Inferior parietal cortex (tissue), 1 donor: ENCODE results near the gene SGO2.

ENCODE experiments used
- DNase-seq: peaks from one replicate; pipeline ENCODE4 v3.0.0-alpha.2; 2016; ENCODE audit errors: extremely low spot score

The SGO2 gene

GRCh38 chr2:200525882-200526651 is at the start of gene SGO2:
SGO2 (plus strand) TSS chr2:200526207; CDS start chr2:200532976, 6,769 bp downstream.
- DNase-seq: peak; percentile 95

DNA sequence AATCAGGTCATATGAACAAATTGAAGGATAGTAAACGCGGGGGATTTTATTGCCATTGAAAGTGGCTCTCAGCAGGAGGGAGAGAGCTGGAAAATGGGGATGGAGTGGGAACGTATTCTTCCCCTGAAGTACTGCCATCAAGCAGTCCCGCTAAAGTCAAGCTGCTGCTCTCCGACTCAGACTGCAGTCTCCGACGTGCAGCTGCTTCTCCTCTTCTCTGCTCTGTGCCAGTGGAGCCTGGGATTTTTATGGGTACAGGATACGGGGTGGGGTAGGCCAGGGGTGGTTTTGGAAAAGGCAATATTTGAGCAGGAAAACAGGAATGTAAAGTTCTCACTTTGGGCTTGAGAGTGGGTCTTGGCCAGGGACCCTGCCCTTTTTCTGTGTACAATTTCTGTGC is 49.2 kb upstream of the SGO2 start:
- no peak for DNase-seq

DNA sequence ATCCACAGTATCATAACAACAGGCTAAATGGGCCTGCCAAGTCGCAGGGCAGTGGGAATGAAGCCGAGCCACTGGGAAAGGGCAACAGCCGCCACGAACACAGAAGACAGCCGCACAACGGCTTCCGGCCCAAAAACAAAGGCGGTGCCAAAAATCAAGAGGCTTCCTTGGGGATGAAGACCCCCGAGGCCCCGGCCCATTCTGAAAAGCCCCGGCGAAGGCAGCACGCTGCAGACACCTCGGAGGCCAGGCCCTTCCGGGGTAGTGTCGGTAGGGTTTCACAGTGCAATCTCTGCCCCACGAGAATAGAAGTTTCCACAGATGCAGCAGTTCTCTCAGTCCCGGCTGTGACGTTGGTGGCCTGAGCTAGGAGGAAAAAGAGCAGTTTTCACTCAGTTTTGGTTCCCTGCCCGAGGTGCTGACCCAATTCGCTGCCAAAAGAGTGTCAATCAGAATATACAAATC is 48.3 kb upstream of the SGO2 start:
- DNase-seq: no peak

DNA sequence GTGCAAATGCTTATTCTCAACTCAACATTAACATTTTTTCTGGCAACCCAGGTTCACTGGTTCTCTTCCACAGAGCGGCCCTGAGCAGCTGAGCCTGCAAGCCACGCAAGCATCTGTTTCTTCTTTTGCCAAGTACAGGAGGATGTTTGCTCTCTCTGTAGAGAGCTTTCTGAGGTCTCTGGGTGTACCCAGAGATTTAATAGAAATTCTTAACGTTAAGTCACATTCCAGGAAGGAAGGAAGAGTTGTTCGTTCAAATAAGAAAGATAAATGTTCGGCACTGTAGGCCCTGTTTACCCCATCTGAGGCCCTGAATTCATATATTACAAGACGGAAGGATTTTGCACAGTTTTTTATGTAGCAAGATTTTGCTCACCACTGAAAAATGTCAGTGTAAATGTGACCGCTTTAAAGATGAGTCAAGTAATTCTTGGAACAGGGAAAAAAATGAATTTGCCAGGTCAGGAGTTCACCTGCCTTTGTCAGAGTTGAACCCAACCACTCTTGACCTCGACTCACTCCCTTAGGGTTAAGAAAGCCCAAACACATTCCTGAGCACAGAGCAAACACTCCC is 46.2 kb upstream of the SGO2 start:
- no peak for DNase-seq

- no peak for DNase-seq
Measured at GRCh38 chr2:200482194-200482593, 43.8 kb upstream of the SGO2 start.

GRCh38 chr2:200483729-200484198 is 42.2 kb upstream of the SGO2 start:
- DNase-seq: no peak

- DNase-seq: no peak
Measured at GRCh38 chr2:200484934-200485333, 41.1 kb upstream of the SGO2 start.

DNA sequence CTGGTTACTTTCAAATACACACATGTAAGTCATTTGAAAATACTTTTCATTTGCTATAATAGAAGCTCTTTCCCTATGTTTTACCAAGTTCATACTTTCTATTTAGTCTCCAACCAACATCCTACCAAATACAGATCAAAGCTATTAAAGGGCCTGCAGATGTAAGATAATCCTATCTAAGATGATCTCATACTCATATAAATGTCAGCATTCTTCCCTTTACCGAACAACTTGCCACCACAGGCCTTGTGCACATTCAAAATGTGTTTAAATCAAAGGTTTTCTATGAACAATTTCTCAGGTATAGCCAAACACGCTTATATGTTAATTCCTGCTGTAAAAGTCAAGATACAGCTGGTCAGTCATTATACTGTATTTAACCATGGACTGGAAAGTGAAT is 39.5 kb upstream of the SGO2 start:
- no peak for DNase-seq

DNA sequence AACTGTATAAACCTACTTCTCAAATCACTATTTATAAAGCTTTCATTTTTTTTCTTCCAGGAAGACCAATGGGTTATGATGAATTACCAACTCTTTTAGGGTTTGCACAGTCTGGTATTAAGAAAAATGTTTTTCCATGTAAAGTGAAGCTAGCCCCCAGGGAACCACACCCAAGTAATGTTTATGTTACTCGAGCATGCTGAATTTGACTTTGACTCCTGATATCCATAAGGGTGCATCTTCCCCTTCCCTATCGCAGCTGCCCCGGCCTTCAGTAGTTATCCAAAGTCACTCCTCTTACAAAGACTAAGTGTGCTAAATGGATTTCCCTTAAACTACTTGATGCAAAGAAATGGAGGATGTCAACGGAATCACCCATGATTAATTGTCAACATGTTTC is 37.8 kb upstream of the SGO2 start:
- no peak for DNase-seq

- no peak for DNase-seq
Measured at GRCh38 chr2:200490001-200490400, 36.0 kb upstream of the SGO2 start.

GRCh38 chr2:200492656-200493055 is 33.4 kb upstream of the SGO2 start:
- no peak for DNase-seq

GRCh38 chr2:200494048-200494447 is 32.0 kb upstream of the SGO2 start:
- no peak for DNase-seq

DNA sequence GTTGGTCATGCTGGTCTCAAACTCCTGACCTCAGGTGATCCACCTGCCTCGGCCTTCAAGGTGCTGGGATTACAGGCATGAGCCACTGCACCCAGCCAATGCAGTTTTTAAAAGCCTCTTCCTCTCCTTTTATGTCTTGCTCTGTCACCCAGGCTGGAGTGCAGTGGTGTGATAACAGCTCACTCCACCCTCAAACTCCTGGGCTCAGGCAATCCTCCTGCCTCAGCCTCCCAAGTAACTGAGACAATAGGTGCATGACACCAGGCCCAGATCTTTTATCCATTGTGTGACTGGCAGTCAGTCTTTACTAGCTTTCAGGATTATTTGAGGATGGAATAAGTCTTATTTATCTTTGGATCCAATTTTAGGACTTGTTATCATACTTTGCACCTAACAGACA is 29.3 kb upstream of the SGO2 start:
- no peak for DNase-seq

DNA sequence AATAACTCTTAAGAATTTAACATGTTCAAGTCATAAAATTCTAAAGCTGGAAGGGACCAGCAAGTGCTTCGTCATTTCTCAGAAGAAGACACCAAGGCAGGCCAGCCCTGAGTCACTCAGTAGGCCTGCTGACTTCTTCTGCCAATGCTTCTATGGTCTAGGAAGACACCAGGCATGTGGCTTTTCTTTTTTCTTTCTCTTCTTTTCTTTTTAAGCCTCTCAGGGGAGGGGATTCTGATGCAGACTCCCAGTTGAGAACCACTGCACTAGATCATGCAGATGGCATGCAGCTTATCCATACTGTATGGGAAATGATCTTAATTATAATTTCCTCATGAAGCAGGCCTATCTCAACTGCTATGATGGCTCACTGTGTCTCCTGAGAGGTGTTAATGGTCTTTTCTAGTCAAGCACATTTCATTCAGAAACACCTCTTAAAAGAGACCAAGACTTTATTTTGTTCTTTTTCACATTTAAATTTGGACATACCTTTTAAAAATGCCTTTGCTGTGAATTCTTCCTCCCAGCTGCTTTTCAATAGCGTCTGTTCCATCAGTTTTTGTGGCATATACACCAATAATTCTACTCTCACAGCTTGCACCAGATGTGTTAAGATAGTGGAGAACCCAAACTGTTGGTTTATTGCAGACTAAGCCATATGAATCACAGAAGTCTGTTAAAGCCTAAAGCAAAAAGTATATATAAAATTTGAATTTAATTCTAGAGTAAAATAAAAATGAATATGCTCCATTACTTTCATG is 27.4 kb upstream of the SGO2 start:
- DNase-seq: no peak

GRCh38 chr2:200502196-200502595 is 23.8 kb upstream of the SGO2 start:
- DNase-seq: no peak

DNA sequence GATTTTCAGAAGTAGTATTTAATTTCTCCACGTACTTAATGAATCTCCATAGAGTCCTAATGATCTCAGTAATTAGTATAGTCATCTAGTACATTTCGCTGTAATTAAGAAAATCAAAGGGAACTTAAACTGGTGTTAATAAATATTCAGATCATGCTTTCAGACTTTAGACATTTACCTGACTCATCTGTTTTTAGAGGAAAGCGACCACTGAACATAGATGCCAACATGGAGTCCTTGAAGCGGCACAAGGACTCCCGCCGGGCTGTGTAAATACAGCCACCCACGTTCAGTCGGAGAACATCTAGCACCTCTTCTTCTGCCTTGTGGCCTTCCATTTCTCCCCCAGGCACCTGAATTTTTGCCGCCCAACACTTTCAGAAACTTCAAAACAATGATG is 19.3 kb upstream of the SGO2 start:
- no peak for DNase-seq

DNA sequence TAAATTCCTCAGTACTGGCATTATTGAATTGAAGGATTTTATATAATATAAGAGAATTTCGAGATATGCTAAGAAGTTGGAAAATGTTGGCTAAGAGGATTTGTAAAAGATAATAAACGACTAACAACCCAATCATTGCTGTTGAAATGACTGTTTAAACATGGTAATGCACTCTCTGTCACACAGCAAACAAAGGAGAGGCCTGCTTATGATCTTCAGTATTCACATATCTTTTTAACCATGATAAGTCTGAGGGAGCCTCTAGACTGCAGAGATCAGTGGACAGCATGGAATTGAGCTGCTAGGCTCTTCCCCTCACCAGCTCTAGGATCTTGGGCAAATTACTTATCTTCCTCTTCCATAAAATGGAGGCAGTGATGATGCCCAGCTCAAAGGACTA is 18.8 kb upstream of the SGO2 start:
- no peak for DNase-seq

- no peak for DNase-seq
Measured at GRCh38 chr2:200509235-200509611, 16.8 kb upstream of the SGO2 start.

DNA sequence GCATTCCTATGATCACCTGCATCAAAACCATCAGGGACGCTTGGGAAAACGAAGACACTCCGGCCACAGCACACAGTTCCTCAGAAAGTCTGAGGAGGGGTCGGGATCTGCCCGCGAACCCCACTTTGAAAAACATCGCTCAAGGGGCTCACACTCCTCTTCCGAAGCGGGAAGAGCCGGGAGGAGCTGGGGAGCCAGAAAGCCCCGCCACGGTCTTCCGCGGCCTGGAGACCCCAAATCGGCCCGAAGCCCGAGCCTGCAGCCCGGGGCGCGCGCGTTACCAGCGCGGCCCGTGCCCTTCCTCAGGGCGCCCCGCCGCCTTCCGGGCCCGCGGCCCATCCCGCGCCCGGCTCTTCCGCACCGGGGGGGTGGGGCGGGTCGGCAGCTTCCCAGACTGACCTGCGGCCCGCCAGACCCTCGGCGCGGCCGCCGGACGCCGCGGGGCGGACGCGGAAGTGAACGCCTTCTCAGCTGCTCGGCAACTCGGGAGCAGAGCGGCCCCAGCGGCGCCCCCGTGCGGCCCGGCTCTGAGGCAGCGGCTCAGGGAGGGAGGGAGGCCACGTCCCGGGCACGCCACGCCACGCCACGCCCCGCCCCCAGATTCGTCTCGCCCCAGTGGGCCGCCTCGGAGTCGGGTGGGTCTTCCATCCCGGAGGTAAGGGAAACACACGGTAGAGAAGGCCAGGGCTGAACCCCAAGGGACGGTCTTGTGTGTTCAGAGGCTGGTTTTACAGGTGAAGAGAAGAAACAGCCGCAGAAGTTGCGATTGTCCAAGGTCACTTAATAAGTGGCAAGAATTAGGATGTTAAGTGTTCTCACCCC is 16.2 kb upstream of the SGO2 start, which contains the start of gene KCTD18:
Gene KCTD18 (minus strand): TSS at position 457 of the 822 bp plus-strand sequence. CDS start 3,052 bp downstream, outside the sequence.
- peak; percentile 81 for DNase-seq

- DNase-seq: no peak
Measured at GRCh38 chr2:200515155-200515554, 10.9 kb upstream of the SGO2 start.

GRCh38 chr2:200523158-200523557 is 2.8 kb upstream of the SGO2 start:
- DNase-seq: no peak

DNA sequence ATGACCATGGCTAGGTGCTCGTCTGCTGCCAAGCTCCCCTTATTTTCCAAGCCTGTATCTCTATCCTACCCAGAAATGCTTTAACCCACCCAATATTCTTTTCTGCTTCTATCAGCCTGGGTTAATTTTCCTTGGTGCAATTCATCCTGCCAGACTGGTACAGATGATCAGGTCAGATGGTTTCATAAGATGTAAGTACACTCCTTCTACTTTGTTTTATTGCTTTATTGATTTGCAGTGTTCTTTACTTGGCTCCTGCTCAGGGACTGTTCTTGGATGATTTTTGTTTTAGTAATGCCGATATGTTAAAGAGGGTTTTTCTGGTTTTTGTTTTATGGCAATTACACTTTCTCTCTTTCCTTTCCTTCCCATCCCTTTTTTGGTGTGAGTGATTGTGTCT is 2.4 kb upstream of the SGO2 start:
- no peak for DNase-seq
